NCI-H510A (cell line): Measurements from ENCODE around the gene ADAMTS5.

Source experiments
- DNase-seq: peaks from one replicate; lab custom pipeline; 2025; lab: John Stamatoyannopoulos, UW

Gene ADAMTS5

DNA sequence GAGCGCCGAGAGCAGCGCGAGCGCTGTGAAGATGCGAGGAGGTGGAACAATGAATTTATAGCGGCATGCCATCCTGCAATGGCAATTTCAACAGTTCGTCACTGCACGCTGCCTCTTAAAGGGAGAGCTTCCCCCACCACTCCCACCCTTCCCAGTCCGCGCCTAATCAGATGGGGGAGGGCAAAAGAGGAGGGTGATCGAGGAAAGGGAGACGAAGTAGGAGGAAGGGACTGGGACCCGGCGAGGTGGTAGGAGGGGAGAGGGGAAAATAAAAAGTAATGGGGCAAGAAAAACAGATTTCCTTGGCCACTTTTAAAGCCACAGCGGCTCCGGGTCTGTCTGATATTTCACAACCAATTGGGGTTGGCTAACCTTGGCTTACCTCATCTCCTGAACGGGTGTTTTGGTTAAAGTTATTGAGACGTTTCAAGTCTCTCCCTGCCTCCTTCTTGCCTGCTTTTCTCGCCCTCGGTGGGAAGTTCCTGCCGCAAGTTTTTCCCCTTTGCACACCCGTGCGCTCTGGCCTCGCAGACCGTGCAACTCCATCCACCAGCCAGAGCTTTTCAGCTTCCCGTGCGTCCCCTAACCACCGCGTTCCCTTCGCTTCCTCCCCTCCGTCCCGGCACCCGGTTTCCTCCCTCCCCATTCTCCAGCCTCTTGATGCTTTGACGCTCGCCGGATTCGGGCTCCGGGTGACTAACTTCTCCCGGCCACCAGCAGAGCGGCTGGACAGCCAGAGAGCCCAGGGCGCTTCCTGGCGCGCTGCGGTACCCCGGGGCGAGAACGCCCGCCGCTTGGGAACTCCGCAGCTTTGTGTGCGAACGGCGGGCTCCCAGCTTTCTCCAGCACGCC is at the start of gene ADAMTS5:
ADAMTS5 (minus strand) TSS at position 27 of the 852 bp plus-strand sequence. CDS start 697 bp downstream, outside the sequence.
- DNase-seq = no peak

GRCh38 chr21:27001526-27001925 is 34.6 kb upstream of the ADAMTS5 start:
- DNase-seq = no peak

DNA sequence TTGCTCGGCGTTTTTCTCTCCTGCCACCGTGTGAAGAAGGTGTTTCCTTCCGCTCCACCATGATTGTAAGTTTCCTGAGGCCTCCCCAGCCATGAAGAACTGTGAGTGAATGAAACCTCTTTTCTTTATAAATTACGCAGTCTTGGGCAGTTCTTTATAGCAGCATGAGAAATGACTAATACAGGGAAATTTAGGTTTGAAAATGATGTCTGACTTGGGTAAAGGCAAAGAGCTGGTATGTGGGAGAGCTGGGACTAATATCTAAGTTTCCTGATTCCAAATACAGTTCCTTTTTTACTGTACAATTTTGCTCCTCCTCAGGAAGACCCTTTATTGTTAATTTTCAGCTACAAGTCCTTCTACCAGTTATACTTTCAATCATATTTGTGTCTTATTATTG is 16.7 kb upstream of the ADAMTS5 start:
- no peak for DNase-seq

- DNase-seq = no peak
Observed at GRCh38 chr21:26982767-26983166, 15.9 kb upstream of the ADAMTS5 start.

- DNase-seq = no peak
Observed at GRCh38 chr21:26977746-26978145, 10.9 kb upstream of the ADAMTS5 start.

DNA sequence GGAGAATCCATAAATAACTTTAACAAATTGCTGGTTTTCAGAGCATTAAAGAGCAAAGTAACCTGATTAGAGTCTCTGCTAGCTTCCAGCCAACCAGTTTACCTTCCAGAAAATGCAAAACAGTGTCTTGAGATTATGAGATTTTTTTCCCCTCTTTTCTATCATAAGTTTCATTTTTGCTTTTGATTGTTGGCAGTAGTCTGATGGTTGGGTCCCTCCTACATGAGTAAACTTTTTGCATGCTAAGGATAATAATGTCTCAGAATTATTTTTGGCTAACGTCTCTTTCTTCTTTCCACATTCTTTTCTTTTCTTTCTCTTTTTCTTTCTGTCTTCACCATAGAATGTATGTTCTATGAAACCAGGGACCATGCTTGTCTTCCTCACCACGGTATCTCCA is 6.3 kb upstream of the ADAMTS5 start:
- DNase-seq = no peak

- DNase-seq = no peak
Observed at GRCh38 chr21:26972192-26972591, 5.3 kb upstream of the ADAMTS5 start.

- DNase-seq = no peak
Observed at GRCh38 chr21:26969971-26970725, 3.3 kb upstream of the ADAMTS5 start.

GRCh38 chr21:26966649-26967061 is 233 bp downstream of the ADAMTS5 start:
- DNase-seq = no peak

DNA sequence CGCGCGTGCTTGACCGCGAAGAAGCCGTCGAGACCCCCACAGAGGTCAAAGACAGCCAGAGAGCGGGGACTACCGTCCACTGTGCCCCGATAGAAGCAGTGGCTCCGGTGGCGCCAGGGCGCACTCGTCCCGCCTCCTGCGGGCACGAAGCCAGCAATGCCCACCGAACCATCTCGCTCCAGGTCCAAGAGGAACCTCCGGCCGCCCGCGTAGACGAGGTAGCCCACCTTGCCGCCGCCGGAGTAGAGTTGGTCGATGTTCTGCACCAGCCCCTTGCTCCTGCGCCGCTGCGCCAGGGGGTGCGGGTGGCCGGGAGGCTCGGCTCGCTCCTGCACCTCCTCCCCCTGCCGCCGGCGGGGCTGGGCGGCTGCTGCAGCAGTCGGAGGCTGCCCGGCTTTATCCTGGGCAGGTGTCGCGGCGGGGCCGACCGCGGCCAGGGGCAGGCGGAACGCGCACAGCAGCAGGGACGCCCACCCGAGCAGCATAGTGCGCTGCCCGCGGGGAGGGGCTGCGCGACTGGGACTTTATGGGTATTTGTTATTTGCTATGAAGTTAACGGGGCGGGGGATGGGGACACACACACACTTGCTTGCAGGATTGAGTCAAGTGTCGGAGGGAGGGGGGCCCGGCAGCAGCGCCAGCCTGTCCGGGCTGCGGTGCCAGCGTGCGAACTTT is 844 bp downstream of the ADAMTS5 start:
- no peak for DNase-seq

- DNase-seq = no peak
Observed at GRCh38 chr21:26965040-26965906, 1.6 kb downstream of the ADAMTS5 start.

- DNase-seq = no peak
Observed at GRCh38 chr21:26964170-26964778, 2.6 kb downstream of the ADAMTS5 start.

GRCh38 chr21:26962621-26963181 is 4.2 kb downstream of the ADAMTS5 start:
- no peak for DNase-seq

DNA sequence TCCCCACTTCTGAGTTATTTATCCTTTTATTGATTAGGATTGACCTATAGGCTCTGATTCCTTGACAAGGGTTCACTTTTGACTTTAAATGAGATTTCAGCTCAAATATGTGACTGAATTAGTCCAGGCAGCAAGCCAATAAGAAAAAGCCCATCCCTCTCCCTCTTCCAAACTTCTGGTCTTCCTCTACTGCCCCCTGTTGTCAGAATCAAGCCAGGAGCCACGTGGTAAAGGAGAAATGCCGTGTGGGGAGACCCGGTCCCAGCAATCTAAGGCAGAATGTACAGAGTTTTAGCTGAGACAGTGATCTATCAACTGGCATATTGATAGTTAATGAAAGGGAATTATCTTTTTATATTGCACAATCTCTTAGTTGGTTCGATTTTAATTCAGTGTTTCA is 5.2 kb downstream of the ADAMTS5 start:
- DNase-seq = no peak

- DNase-seq = no peak
Observed at GRCh38 chr21:26958788-26959187, 8.1 kb downstream of the ADAMTS5 start.

- no peak for DNase-seq
Observed at GRCh38 chr21:26956813-26957212, 10.1 kb downstream of the ADAMTS5 start.

GRCh38 chr21:26956216-26956615 is 10.7 kb downstream of the ADAMTS5 start:
- DNase-seq = no peak

DNA sequence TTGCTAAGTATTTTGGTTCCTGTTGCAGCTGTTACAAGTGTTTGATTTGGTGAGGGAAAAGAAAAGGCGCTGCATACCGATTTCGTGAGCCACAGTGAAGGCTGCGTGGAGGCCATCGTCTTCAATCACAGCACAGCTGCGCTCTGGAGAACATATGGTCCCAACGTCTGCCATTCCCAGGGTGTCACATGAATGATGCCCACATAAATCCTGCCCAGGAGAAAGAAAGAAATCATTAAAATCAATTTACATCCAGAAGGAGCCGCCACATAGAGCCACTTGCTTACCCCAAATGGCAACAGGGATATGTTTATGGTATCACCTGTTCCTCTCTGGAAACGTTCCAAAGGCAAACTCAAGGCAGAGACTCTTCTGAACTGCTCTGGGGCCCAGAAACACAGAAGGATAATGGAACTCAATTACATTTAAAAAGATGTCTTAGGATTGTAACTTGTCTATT is 12.2 kb downstream of the ADAMTS5 start:
- no peak for DNase-seq

DNA sequence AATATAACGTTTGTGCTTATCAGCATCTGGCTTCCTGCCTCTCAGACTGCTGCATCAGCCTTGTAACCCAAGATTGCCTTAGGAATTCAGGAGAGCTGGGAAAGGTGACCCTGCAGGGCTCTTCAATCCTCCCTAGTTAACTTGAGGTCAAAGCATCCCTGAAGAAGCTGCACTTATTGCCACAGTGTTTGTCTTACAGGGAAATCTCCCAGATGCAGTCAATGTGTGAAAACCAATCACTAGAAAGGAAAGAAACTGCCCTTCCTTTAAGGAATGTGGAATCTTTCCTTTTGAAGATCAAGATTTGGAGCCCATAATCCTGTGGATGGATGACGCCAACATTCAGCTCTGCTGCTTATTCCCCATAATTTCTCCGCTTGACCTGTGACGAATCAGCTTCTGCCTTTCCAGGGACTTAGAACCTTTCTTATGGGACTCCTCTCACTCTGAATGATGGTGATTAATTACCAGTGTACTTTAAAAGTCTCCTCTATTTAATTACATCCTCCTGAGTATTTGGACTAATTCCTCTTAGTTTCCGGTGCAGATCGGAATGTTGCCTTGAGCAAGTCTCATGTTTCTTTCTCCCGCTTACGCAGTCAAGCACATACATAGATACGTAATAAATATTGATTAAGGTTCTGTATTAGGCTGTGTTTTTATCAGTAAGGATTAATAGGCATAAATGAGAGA is 14.4 kb downstream of the ADAMTS5 start:
- DNase-seq = no peak

- no peak for DNase-seq
Observed at GRCh38 chr21:26949830-26950229, 17.1 kb downstream of the ADAMTS5 start.
